HG03520 (cell line): ENCODE data around the gene OR11H7.
"Not testable (repeated sequence)": the region's sequence is repeated elsewhere in the genome, so short reads cannot be mapped to it uniquely, and the experiment has no call there.

Source experiments
- ATAC-seq: cut with Tn5 transposase; IDR thresholded peaks from one replicate; pipeline ENCODE4 v1.9.1; 2021; ENCODE audit warnings: mild to moderate bottlenecking, moderate library complexity; ENCODE audit not compliant: unreplicated experiment

The OR11H7 gene

DNA sequence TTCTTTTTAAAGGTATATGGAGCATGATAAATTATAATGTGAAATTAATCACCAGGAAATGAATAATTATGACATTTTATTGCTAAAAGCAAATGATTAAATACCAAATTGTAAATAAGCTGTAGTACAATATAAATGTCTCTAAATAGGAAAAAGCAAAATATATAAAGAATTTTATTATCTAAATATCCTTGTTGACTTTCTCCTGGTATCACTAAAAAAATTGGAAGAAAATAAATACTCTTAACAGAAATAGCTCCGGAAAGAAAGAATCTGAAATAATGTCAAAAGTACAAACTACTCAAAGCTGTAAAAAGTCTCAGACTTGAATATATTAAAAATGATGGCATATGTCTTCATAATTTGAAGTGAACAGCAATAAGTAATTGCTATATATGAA is at the start of gene OR11H7:
TSS of gene OR11H7 (plus strand) at position 301 of the 400 bp plus-strand sequence.
- no peak for ATAC-seq

DNA sequence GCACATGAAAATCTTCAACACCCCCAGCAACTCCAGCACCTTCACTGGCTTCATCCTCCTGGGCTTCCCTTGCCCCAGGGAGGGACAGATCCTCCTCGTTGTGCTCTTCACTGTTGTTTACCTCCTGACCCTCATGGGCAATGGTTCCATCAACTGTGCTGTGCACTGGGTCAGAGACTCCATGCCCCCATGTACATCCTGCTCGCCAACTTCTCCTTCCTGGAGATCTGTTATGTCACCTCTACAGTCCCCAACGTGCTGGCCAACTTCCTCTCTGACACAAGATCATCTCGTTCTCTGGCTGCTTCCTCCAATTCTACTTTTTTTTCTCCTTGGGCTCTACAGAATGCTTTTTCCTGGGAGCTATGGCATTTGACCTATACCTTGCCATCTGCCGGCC is 49.6 kb upstream of the OR11H7 start:
- ATAC-seq: no peak

DNA sequence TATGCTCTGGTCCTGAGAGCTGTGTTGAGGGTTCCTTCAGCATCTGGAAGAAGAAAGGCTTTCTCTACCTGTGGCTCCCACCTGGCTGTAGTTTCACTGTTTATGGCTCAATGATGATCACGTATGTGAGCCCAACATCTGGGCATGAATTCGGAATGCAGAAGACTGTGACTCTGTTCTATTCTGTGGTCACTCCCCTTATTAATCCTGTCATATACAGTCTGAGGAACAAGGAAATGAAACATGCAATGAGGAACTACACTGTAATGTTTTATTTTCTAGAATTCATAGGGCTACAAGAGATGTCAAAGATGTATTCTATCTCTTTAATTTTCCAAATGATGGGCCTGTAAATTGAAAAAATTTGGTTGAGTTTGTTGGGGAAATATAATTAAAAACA is 48.9 kb upstream of the OR11H7 start:
- no peak for ATAC-seq

DNA sequence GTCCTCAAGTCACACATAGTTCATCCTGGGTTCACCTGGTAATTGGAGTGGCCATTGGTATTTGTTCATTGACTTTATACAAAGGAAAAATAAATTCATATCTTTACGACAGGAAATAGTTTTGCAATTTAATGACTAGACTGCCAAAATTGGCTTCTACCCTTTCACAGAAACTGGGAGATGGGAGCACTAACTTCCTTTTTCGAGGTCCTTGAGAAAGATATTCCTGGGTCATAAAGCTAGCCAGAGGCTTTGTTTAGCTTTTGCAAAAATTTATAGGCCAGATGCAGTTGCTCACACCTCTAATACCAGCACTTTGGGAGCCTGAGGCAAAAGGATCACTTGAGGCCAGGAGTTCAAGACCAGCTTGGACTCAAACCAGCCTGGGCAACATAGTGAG is 48.3 kb upstream of the OR11H7 start:
- no peak for ATAC-seq

DNA sequence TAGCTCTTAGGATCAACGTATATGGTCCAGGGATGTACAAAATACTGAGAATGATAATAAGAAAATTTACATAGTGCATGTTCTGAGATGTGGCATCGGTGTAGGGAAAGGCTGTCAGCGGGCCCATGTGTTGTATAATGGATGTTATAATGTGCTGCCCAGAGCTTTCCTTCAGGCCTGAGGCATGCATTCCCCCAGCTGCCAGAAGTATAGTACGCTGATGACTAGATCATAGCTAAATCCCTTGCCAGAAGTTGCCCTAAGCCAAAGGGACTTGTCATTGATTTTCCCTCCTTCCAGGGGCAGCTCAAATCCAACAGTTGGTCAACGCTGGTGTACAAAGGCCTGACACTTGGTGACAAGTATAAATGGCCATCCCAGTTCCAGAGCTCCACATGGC is 44.6 kb upstream of the OR11H7 start:
- ATAC-seq: no peak

DNA sequence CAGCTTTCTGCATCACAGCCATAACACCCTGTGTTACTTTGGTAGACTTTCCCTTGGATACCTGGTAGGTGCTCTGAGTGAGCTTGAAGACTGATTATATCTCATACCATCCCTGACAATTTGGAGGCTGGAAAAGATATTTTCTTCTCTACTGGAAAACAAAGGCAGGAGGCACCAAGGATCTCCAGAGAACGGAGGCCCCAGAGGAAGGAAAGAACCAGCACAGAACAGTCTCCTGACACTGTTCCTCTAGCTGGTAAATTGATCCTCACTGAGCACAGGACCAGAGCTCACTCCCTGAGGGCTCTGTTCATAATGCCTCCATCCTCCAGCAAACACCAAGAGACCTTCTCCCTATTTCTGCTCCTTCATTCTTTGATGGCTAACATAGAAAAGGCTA is 38.2 kb upstream of the OR11H7 start, which contains the start of gene OR11G2:
TSS of gene OR11G2 (plus strand) at position 301 of the 400 bp plus-strand sequence. CDS start 6,542 bp downstream, outside the sequence.
- ATAC-seq: no peak

DNA sequence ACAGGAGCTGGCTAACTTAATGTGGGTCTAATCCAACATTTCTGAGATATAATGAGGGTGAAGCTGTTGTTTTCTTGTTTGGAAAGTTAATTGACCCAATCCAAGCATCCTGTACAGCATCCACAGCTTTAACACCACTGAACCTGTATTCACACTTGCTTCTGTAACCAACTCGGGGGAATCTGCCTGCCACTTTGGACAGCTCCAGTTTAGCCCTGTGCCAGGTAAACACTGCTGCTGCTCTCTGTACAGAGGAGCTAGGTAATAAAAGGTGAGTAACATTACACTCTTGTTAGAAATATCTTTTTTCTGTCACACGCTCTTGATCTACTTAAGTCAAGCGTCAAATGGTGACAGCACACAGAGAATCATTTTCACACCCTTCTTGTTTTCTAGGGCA is 37.4 kb upstream of the OR11H7 start:
- no peak for ATAC-seq

DNA sequence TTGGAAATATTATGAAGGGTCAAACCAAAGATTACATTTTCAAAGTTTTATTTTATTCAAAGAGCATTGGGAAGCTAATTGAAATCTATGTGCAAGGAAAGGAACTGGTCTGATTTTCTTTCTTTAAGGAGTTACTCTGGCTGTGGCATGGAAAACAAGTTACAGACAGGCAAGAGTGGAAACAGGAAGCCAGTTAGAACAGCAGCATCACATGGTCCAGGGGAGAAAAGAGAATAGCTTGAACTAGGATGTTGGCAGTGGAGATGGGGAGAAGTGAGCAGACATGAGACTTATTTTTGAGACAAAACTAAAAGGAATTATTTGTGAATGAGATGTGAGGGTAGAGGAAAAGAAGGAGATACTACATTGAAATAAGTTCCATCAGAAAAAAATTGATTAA is 34.7 kb upstream of the OR11H7 start:
- ATAC-seq: no peak

DNA sequence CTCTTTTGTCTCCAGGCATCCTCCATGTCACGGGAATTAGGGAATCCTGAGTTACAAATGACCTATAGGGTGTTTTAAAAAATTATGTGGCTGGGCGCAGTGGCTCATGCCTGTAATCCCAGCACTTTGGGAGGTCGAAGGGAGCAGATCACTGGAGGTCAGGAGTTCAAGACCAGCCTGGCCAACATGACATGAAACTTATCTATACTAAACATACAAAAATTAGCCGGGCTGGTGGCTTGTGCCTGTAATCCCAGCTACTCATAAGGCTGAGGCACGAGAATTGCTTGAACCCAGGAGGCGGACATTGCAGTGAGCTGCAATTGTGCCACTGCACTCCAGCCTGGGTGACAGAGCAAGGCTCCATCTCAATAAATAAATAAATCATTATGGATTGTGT is 33.6 kb upstream of the OR11H7 start:
- not testable (repeated sequence) for ATAC-seq

DNA sequence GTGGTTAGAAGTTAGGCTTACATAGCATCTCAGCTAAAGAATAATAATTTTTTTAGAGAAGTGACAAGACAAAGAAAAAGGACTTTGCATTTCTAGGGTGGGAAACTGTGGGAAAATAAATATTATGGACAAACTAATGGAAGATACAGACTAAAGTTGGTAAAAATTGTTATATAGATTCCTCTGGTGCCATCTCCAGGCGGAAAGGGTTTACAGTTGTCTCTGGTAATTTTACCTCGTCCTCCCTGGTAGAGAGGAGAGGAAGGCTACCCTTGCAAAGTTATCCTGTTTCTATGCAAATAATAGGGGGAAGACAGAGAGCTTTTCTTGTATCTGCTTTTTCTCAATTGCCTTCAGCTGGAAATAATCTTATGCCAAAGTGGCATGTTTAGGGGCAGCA is 32.9 kb upstream of the OR11H7 start:
- no peak for ATAC-seq

DNA sequence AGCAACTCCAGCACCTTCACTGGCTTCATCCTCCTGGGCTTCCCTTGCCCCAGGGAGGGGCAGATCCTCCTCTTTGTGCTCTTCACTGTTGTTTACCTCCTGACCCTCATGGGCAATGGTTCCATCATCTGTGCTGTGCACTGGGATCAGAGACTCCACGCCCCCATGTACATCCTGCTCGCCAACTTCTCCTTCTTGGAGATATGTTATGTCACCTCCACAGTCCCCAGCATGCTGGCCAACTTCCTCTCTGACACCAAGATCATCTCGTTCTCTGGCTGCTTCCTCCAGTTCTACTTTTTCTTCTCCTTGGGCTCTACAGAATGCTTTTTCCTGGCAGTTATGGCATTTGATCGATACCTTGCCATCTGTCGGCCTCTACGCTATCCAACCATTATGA is 31.3 kb upstream of the OR11H7 start:
- no peak for ATAC-seq

DNA sequence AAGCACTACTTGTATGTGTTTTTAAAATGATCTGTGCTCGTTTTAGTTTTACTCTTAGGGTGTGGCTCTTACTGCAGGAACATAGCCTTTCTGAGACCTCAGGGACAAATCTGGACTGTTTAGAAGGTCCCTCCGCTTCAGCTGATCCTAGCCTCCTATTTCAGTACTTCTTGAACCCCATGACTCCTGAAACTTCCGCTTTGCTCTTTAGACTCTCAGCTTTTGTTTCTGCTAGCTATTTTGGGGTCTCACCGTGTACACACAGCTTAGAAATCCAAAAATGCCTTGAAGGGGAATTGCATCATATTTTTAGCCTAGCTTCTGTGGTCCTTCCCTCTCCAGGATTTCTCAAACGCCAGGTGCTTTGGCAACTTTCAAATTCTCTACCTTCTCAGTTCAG is 29.8 kb upstream of the OR11H7 start:
- no peak for ATAC-seq

DNA sequence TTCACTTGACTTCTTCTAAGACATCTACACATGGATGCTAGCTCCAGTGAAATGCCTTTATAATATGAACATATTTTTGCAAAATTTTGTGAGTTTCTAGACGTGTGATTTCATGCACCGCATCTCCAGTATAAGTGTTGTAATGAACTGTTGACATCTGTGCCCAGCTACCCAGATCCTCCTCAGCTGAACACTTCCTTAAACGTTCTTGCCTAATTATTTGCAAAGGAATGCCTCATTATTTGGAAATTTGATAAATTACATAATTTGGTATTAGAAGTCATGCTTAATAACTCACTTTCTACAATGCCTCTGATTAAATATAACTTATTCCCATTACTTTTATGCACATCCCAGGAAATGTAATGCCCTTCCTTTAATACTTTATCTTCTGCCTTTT is 24.1 kb upstream of the OR11H7 start:
- no peak for ATAC-seq

DNA sequence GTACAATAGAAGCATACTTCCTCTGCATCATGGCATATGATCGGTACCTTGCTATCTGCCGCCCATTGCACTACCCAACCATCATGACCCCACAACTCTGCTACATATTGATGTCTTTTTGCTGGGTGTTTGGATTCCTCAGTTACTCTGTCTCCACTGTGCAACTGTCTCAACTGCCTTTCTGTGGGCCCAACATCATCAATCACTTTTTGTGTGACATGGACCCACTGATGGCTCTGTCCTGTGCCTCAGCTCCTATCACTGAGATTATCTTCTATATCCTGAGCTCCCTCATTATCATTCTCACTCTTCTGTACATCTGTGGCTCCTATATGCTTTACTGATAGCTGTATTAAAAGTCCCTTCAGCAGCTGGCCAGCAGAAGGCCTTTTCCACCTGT is 19.2 kb upstream of the OR11H7 start:
- ATAC-seq: no peak

DNA sequence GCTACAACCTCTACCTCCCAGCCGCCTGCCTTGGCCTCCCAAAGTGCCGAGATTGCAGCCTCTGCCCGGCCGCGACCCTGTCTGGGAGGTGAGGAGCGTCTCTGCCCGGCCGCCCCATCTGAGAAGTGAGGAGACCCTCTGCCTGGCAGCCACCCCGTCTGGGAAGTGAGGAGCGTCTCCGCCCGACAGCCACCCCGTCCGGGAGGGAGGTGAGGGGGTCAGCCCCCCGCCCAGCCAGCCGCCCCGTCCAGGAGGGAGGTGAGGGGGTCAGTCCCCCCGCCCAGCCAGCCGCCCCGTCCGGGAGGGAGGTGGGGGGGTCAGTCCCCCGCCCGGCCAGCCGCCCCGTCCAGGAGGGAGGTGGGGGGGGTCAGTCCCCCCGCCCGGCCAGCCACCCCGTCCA is 16.4 kb upstream of the OR11H7 start:
- not testable (repeated sequence) for ATAC-seq

DNA sequence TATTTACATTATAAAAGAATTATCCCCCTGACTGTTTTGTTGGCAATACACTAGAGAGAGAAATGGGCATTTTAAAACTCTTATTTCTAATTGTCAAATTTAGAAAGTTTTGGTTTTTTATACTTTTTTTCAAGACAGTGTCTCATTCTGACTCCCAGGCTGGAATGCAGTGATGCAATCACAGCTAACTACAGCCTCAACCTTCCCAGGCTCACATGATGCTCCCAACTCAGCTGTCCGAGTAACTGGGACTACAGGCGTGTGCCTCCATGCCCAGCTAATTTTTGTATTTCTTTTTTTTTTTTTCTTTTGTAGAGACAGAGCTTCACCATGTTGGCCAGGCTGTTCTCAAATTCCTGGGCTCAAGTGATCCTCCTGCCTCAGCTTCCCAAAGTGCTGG is 13.6 kb upstream of the OR11H7 start:
- ATAC-seq: no peak

DNA sequence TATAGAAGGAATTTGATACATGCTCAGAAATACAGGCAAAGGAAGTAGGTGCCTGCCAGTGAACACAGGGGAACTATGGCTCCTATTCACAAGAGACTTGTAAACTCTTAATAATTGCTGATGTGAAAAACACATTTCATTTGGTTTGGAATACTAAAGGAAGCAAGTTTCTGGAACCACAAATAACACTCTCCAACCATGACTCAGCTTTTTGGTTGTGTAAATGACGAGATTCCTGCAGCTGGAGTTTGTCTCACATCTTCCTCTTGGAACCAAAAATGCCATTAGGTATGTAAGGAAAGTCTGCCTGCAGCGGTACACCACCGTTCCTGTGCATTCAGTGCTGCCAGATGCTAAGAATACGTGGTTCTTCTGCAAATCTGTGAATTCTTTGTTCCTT is 9.7 kb upstream of the OR11H7 start:
- no peak for ATAC-seq

DNA sequence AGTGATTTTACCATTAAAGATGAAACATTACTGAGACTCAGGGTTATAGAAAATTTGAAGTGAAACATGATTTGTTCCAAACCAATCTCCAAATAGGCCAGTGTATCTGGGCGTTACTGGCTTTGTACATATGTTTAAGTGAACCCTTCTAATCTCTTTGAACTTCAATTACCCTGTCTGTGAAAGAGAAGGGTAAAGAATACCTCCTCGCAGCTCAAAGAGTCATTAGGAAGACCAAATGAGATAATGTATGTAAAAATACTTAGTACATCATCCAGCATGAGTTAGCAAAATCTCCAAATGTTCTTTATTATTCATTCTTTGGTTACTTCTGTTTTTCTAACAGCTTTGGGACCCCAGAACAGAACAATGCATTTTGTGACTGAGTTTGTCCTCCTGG is 5.4 kb upstream of the OR11H7 start, which contains the start of gene OR11H6:
TSS of gene OR11H6 (plus strand) at position 301 of the 400 bp plus-strand sequence. CDS start at position 301, 0 bp downstream.
- no peak for ATAC-seq

DNA sequence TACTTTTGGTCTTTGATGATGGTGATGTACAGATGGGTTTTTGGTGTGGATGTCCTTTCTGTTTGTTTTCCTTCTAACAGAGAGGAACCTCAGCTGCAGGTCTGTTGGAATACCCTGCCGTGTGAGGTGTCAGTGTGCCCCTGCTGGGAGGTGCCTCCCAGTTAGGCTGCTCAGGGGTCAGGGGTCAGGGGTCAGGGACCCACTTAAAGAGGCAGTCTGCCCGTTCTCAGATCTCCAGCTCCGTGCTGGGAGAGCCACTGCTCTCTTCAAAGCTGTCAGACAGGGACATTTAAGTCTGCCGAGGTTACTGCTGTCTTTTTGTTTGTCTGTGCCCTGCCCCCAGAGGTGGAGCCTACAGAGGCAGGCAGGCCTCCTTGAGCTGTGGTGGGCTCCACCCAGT is 6.6 kb downstream of the OR11H7 start:
- ATAC-seq: not testable (repeated sequence)

DNA sequence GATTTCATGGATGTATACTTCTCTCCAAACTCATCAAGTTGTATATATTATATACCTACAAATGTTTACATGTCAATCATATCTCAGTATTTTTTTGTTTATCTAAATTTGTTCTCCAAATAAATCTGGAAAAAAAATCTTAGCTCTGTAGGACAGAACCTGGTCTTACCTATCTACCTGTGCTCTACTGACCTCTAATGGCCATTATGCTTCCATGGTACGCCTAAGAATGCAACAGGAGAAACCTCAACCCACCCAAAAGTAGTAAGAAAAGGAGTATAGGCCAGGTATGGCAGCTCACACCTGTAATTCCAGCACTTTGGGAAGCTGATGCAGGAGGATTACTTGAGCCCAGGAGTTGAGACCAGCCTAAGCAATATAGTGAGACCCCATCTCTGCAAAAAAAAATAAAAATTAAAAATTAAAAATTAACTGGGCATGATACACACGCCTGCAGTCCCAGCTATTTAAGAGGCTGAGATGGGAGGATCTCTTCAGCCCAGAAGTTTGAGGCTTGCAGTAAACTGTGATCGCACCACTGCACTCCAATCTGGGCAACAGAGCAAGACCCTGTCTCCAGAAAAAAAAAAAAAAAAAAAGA is 19.0 kb downstream of the OR11H7 start:
- ATAC-seq: no peak

DNA sequence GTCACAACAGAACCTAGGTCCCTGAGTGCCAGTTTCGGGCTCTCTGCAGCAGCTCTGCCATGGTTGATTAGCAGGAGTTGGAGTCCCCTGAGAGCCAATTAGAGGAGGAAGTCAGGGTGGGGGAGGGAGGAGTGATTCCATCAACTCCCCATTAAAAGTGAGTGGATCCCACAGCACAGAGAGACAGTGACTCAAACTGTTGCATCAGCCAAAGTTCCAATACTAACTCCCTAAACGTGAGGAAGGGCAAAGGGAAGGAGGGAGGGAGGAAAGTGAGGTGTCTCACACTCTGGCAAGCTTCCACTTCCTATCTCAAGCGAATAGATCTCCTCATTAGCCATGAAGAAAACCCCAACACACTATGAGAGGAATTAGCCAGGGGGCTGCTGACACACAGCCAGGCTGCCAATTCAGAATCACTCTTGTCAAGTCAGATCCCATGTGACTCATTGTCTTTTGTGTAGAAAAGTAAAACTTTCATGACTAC is 33.9 kb downstream of the OR11H7 start:
- ATAC-seq: no peak

DNA sequence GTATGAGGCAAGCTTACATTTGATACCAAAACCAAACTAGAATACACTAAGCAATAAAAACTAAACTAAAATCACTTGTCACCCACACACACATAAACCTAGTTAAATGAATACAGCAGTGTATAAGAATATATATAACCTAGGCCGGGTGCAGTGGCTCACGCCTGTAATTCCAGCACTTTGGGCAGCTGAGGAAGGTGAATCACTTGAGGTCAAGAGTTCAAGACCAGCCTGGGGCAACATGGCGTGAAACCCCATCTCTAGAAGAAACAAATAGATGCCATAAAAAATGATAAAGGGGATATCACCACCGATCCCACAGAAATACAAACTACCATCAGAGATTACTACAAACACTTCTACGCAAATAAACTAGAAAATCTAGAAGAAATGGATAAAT is 35.6 kb downstream of the OR11H7 start:
- not testable (repeated sequence) for ATAC-seq

DNA sequence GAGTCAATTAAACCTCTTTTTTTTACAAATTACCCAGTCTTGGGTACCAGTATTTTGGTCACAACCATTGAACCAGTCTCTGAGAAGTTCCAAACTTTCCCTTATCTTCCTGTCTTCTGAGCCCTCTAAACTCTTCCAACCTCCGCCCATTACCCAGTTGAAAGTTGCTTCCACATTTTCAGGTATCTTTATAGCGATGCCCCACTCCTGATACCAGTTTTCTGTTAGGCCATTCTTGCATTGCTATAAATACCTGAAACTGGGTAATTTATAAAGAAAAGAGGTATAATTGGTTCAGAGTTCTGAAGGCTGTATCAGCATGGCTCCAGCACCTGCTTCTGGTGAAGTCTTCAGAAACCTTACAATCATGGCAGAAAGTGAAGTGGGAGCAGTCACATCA is 45.3 kb downstream of the OR11H7 start:
- ATAC-seq: no peak
